Tibial nerve (tissue), 4 donors: ENCODE results near the gene FHAD1.

ENCODE experiments used
- EP300 ChIP-seq, 2 donors: sonication (generic); formaldehyde crosslinking; IDR thresholded peaks; one replicate each; pipeline ENCODE4 v1.6.1; 2017; ENCODE audit warnings: antibody characterized with exemption in 2 of 2, mild to moderate bottlenecking in 1 of 2
- POLR2A ChIP-seq, 2 donors: fragments of 450-650 bp; IDR thresholded peaks; one replicate each; pipeline ENCODE4 v1.6.1; 2017; ENCODE audit warnings: antibody characterized with exemption in 2 of 2, mild to moderate bottlenecking in 2 of 2, moderate library complexity in 2 of 2
- TF ChIP-seq, protein P1 (sequence below), 5 experiments: fragments of 200-600 bp in 3 of 5; fragments of 450-650 bp in 2 of 5; sonication (generic) in 3 of 5; IDR thresholded peaks; one replicate each; pipeline ENCODE4 v1.5.1; 2016 to 2019; ENCODE audit warnings: antibody characterized with exemption in 5 of 5, mild to moderate bottlenecking in 3 of 5, moderate library complexity in 2 of 5

DNA sequence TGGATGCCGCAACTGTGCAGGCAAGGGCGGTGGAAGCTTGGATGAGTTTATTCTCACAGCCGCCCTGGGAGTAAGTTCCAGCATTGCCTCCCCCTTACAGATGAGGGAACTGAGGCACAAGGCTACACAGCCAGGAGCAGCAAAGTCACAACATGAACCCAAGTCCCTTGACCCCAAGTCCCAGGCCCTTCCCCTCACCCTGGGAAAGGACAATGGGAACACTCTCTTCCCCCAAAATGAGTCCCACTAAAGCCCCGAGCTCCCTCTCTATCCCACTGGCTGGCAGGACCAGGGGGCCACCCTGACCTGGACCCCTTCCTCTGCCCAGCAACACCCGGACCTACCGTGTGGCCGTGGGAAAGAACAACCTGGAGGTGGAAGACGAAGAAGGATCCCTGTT is 195.1 kb downstream of the FHAD1 start:
- TF ChIP-seq, protein P1, sequence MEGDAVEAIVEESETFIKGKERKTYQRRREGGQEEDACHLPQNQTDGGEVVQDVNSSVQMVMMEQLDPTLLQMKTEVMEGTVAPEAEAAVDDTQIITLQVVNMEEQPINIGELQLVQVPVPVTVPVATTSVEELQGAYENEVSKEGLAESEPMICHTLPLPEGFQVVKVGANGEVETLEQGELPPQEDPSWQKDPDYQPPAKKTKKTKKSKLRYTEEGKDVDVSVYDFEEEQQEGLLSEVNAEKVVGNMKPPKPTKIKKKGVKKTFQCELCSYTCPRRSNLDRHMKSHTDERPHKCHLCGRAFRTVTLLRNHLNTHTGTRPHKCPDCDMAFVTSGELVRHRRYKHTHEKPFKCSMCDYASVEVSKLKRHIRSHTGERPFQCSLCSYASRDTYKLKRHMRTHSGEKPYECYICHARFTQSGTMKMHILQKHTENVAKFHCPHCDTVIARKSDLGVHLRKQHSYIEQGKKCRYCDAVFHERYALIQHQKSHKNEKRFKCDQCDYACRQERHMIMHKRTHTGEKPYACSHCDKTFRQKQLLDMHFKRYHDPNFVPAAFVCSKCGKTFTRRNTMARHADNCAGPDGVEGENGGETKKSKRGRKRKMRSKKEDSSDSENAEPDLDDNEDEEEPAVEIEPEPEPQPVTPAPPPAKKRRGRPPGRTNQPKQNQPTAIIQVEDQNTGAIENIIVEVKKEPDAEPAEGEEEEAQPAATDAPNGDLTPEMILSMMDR (IDR thresholded peaks at IDR 0.05), result no peak
- TF ChIP-seq POLR2A (IDR thresholded peaks at IDR 0.05) (no peak), EP300 (IDR thresholded peaks at IDR 0.05) (no peak)
